ENCODE measurements around the gene CAMSAP1.

The CAMSAP1 gene

DNA sequence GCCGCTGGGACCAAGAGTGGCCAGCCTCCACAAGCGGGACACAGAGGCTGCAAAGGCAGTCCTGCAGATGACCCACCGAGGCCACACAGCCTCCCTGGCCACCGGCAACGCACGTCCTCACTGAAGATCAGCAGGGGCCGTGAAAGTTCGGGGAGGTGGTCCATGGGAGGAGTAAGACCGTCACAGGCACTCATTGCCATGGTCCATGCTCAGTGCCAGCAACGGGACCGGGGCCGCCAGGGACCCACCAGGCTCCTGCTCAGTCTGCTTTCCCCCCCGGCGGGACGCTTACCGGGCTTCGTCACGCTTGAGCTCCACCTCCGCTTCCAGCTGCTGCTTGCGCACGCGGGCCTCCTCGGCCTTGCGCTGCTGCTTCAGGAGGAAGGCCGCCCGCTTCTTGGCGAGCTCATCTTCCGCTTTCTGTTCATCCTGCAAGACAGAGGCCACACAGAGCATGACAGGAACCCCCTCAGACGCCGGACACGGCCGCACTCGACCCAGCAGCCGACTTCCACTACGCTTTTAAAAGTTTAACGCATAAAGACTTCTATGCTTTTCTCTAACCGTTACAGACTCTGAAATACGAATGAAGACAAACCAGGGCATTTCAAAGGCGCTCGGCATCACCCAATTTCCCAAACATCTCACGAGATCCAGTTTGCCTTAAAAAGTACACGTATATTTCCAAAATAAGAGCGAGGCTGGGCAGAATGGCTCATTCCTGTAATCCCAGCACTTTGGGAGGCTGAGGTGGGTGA is 88.4 kb downstream of the CAMSAP1 start:
- DNase-seq (ENCODE audit: low read depth) = no peak
- no peak overlapping the region for H3K4me3 ChIP-seq (ENCODE audit: low read depth, low read length)
- TF ChIP-seq, protein P1, sequence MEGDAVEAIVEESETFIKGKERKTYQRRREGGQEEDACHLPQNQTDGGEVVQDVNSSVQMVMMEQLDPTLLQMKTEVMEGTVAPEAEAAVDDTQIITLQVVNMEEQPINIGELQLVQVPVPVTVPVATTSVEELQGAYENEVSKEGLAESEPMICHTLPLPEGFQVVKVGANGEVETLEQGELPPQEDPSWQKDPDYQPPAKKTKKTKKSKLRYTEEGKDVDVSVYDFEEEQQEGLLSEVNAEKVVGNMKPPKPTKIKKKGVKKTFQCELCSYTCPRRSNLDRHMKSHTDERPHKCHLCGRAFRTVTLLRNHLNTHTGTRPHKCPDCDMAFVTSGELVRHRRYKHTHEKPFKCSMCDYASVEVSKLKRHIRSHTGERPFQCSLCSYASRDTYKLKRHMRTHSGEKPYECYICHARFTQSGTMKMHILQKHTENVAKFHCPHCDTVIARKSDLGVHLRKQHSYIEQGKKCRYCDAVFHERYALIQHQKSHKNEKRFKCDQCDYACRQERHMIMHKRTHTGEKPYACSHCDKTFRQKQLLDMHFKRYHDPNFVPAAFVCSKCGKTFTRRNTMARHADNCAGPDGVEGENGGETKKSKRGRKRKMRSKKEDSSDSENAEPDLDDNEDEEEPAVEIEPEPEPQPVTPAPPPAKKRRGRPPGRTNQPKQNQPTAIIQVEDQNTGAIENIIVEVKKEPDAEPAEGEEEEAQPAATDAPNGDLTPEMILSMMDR (conservative IDR thresholded peaks at IDR 0.05; ENCODE audit: low read depth, low read length) = no peak

DNA sequence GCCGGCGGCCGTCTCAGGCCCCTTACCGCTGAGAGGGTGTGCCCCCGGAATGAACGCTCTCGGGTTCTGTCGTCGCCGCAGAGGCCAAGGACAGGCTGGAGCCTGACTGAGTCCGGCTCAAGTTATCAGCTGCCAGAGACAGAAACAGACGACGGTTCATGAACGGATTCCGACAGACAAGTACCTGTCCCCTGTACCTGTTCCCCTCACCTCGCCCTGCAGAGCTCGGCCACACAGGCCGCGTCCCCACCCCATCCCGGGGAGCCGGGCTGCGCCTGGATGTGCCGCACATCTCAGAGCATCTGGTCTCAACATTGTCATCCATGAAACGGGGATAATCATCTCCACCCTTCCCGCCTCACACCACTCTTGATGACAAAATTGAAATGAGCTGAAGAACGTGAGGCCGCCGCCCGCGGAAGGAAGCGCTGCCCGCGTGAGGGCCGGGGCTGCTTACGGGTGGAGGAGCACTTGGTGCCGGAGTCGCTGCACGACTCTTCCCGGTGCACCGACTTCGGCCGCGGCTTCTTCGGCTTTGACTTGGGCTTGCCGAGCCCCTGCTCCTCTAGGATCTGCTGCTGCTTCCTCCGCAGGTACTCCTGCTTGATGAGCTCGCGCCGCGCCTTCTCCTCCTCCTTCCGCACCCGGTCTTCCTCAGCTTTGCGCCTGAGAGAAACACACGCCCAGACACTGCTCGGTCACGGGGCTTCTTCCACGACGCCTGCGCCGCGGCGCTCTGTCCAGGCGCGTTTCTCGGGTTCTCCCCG is 89.2 kb downstream of the CAMSAP1 start:
- no peak for DNase-seq (ENCODE audit: low read depth)
- H3K4me3 ChIP-seq (ENCODE audit: low read depth, low read length) = no peak overlapping the region
- TF ChIP-seq, protein P1 (conservative IDR thresholded peaks at IDR 0.05; ENCODE audit: low read depth, low read length) = no peak

- H3K4me3 ChIP-seq (ENCODE audit: low read depth, low read length) = no peak overlapping the region
- no peak for DNase-seq (ENCODE audit: low read depth)
- TF ChIP-seq, protein P1 (conservative IDR thresholded peaks at IDR 0.05; ENCODE audit: low read depth, low read length) = no peak
These were observed 90.7 kb downstream of the CAMSAP1 start for GRCh38 chr9:135816651-135816970.

DNA sequence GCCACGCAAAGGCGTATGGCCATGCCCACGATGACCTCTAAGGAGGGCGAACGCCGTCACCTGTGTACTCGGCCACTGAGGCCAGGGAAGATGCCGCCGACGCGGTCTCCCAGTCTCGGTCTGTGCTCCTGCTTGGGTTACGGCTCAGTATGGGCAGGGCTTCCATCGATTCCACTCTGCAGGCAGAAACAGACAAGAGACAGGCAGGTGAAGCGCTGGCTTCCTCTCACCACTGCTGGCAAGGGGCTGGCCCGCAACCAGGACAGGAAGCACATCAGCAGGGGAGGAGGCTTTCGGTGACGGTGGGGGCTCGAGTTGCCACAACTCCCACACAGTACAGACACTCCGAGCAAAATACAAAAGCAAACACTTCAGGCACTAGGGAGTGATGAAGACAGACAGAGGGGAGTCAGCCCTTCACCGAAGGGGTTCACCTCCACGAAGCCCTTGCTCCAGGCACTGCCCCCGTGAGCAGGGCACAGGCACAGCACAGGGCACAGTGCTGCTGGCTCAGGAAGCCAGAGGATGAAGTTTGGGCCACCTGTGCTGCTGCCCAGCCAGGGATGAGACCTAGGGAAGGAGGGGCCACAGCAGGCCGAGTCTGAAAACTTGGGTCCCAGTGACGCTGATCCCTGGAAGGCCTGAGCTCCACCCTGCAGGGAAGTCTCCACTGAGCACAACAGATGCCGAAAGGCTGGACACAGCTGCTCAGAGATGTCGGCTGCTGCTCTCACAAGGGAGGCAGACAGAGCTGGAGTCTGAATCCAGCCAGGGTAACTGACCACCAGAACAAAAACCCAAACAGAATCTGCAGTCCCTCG is 91.3 kb downstream of the CAMSAP1 start:
- DNase-seq (ENCODE audit: low read depth) = peak; percentile 34

DNA sequence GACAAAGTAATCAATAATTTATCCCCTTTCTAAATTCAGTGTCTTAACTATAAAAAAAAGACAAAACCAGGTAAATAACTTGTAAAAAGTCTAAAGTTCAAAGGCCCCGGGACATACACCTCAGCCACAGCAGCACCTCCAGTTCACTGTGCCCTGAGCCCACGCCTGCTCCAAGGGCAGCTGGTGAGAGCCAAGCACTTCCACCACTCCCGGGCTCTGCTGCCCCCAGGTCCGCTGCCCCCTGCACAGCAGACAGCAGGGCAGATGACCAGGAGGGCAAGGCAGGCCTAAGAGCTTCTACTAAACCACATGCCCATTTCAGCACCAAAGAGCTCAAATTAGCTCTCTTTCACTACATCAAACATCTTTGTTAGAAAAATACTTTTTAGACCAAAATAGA is 91.9 kb downstream of the CAMSAP1 start:
- TF ChIP-seq, protein P1 (conservative IDR thresholded peaks at IDR 0.05; ENCODE audit: low read depth, low read length) = no peak
- no peak overlapping the region for H3K4me3 ChIP-seq (ENCODE audit: low read depth, low read length)
- no peak for DNase-seq (ENCODE audit: low read depth)

More for the DNA sequence above, 91.3 kb downstream of the CAMSAP1 start:
- TF ChIP-seq, protein P1 (conservative IDR thresholded peaks at IDR 0.05; ENCODE audit: low read depth, low read length) = no peak
- H3K4me3 ChIP-seq (ENCODE audit: low read depth, low read length) = no peak overlapping the region

GRCh38 chr9:135814421-135815095 is 92.8 kb downstream of the CAMSAP1 start:
- no peak overlapping the region for H3K4me3 ChIP-seq (ENCODE audit: low read depth, low read length)
- TF ChIP-seq, protein P1 (conservative IDR thresholded peaks at IDR 0.05; ENCODE audit: low read depth, low read length) = no peak
- no peak for DNase-seq (ENCODE audit: low read depth)
